HG02981 (cell line): ENCODE results near the gene IL18RAP.

Experiments
- ATAC-seq: cut with Tn5 transposase; IDR thresholded peaks from one replicate; pipeline ENCODE4 v1.9.1; 2021; ENCODE audit warnings: mild to moderate bottlenecking, moderate library complexity; ENCODE audit not compliant: unreplicated experiment

Gene IL18RAP

DNA sequence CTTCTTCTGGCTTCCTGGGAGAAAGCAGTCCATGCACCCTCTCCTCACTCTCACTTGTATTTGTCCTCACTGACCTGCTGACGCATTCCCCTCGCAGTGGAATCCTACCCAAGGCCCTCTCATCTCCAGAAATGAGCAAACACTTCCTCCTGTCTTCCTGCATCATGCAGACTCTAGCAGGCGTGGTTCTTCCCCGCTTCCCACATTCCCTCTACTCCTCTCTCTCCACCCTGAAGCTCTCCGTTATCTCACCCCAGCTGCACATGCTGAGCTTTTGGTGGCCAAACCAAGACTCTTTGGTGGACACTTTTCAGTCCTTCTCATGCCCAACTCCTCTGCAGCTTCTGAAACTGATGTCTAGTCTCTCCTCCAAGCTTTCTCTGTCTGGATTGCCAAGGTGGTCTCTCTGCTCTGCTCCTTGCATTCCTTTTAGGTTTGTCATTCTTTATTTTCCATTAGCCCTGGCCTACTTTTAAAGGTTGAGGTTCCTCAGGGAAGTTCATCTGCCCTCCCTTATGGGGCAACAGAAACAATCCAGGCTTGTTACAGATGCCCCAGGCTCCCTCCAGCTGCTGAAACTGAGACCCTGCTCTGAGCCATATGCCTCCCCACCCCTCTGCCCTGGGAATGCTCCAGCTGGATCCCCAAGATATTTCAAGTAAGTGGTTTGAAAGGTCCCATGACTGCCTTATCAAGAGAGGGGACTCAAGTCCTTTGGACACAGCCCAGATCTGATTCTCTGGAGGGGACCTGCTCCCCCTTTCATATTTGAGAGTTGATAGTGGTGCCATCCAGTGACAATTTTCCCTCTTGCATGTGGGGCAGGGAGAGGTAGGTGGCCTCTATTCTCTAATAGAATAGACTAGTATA, 835 bp upstream of the IL18RAP start:
- ATAC-seq = no peak

DNA sequence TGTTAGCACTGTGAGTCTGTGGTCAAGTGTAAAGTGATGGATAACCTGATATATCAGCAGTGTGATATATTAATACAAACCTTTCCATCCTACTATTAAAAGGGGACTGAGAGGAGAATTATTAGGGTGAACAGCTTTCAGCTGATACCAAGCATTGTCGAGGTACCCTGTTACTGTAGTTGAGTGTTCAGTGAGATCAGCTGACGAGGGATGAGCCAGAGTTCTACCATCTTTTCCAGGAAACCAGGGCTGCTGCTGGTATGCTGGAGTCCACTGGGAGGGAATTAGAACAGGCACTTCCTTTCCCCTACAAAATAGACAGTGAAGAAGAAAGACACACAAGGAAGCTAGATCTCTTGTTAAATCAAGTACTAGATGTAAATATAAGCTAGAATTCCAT, 408 bp downstream of the IL18RAP start:
- ATAC-seq = no peak

DNA sequence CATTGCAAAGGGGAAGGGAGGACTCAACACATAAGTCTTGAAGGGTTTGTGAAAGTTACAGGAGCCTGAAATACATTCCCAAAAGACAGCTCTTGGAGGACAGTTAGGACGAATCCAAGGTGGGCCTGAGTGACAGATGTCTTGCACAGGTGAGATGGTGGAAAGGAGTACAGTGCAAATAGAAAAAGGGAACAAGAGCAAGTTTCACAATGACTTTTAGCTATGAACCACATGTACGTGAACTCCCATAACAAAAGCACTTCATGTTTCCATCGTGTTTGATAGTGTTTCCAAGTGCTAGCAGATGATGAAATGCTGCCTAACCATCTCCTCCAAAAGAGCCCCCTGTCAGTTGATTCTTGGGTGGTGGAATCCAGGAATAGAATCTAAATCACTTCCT, 1.8 kb downstream of the IL18RAP start:
- ATAC-seq = peak; percentile 91

GRCh38 chr2:102425441-102426132, 2.6 kb downstream of the IL18RAP start:
- peak; percentile 40 for ATAC-seq

DNA sequence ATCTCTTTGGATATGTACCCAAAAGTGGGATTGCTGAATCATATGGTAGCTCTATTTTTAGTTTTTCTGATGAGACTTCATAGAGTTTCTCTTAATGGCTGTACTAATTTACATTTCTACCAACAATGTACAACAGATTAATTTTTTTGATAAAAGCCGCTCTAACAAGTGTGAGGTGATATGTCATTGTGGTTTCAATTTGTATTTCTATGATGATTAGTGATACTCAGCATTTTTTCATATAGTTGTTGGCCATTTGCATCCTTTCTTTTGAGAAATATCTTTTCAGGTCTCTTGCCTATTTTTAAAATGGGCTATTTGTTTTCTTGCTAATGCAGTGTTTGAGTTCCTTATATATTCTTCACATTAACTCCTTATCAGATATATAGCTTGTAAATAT, 4.3 kb downstream of the IL18RAP start:
- ATAC-seq = no peak

- no peak for ATAC-seq
Observed at GRCh38 chr2:102428573-102428972, 5.6 kb downstream of the IL18RAP start.

DNA sequence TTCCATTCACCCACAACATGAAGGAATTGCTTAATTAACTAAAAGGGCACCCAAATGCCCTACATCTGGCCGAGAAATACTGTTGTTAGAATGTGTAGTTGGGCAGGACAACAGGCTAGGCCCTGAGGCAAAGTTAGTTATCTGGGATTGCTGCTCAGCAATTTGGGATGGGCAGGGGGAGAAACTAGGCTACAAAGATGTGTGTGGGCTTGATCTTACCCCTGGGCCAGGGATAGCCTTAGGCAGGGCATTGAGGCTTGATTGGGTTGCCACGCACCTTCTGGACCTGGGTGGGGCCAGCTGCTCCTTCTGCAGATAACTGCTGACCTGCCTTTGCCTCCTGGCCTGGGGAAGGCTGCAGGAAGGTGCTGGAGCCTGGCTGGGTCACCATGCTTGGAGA, 9.4 kb downstream of the IL18RAP start:
- ATAC-seq = no peak

DNA sequence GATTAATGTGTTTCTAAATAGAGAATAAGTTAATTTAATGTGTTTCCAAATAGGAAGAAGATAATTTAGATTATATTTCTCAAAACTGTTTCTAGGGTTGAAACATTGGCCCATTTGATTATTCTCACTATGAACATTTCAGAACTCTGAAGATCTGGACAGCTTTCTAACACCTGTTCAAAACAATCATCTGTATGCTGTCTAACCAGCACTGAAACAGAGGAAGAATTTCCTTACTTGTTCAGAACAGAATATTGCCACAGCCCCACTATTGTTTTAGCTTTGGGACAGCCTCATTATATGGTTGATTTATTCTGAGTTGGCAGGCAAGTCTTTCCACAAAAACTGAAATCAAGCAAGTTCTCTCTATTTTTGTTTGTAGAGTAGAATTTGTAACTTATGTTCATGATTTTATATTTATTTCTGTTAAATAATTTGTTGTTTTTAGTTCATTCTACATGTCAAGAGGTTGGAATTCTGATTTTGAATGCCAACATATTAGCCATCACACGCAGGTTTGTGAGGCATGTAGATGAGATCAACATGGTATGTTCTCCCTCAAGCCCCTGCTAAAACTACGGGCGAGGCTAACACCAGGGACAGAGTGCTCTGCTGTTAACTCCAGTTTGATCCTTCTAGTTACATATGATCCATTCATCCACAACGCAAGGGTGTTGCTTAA, 11.2 kb downstream of the IL18RAP start:
- no peak for ATAC-seq

- ATAC-seq = peak; percentile 77
Observed at GRCh38 chr2:102434655-102435381, 11.9 kb downstream of the IL18RAP start.

DNA sequence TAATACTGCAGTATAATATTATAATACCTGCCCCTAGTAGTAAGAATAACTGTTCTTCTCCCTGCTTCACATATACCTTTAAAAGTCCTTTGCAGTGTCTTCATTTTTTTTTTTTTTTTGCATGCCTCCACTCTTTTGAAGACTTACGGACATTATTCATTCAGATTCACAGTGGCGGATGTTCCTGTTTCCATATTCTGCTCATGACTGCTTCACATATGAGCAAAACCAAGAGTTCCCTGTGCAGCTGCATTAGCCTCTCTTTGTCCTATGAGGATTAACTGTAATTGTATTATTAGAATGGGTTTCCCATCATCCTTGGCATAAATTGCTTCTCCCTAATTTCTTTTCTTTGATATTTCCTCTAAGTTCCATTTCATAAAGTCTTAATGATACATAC, 12.8 kb downstream of the IL18RAP start:
- ATAC-seq = no peak

DNA sequence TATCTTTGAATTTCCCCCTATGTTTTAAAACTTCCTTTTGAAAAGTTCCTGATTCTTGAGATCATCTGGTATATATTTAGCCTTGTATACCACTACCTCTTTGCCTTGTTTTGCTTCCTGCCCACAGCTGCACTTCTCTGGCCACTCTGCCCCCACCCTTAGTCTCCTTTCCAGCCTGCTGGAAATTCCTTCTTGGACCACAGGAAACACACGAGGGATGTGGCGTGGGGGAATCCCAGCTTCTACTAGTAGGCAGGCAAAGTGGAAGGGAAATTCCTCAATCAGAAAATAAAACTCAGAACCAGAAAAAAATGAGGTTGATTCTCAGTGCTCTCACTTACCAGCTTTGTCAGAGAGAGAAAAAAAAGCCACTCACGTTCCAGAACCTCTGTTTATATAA, 13.4 kb downstream of the IL18RAP start:
- no peak for ATAC-seq

- ATAC-seq = no peak
Observed at GRCh38 chr2:102437122-102437521, 14.2 kb downstream of the IL18RAP start.

- ATAC-seq = no peak
Observed at GRCh38 chr2:102438111-102438510, 15.2 kb downstream of the IL18RAP start.

- ATAC-seq = no peak
Observed at GRCh38 chr2:102438578-102438977, 15.6 kb downstream of the IL18RAP start.

DNA sequence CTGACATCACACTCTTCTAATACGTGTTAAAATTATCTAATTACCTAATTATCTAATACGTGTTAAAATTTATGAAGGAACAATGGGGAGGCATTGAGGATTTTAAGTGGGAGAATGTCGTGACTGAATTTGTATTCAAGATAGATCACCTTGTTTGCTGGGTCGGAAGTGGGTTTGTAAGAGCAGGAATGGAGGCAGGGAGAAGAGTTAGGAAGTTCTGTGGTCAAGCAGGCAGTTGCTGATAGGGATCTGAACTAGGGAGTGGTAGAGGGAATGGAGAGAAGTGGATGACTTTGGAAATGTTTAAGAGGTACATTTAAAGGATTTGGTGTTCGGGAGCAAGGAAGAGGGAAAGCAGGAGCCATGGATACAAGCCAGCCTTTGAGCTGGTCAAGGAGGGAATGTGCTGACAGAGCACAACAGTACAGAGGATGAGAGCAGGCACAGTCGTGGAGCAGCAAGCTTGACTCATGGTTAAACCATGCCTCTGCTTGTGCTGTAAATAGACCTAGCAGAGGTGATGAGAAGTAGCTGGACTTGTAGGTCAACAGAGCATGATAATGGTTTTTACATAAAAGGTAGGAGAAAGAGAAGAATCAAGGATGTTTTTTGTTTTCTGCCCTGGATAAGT, 16.2 kb downstream of the IL18RAP start:
- no peak for ATAC-seq

GRCh38 chr2:102442967-102443828, 20.2 kb downstream of the IL18RAP start:
- peak; percentile 72 for ATAC-seq

DNA sequence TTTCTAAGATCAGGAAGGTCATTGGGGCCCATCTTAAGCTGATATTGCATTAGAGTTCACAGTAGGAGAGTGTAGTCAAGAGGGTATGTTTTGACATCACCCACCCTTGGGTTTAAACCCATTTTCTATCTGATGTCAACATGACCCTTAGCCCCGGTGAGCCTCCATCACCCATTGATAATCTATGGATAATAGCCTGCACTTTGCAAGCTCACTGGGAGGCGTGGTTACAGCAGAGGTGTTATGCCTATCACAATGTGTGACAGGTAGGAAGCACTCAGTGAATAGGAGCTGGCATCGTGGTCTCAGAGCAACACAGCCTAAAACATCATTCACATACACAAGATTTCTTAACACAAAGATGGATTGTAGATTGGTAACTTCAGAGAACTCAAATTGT, 21.3 kb downstream of the IL18RAP start:
- no peak for ATAC-seq

DNA sequence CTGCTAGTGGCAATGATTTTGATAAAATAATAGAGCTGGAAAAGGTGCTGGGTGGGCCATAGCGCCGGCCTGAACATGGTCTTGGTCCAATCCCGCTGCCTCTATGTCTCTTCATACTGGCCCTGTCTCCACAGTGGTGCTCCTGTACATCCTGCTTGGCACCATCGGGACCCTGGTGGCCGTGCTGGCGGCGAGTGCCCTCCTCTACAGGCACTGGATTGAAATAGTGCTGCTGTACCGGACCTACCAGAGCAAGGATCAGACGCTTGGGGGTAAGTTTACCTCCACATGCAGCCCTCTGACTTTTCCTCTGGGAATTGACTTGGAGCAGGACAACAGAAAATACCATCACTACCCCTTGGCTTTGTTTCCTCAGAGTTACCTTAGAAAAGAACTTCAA, 24.0 kb downstream of the IL18RAP start:
- ATAC-seq = no peak

GRCh38 chr2:102449370-102449974, 26.5 kb downstream of the IL18RAP start:
- ATAC-seq = no peak
